A673 (cell line): Measurements from ENCODE around the gene LIMS2. TPM values are rescaled to one million over a fixed set of nuclear protein-coding genes. Genes with fewer than 3 reads are reported as not detected.

ENCODE experiments used
- BruUV-seq: library from RNA; stranded (reverse); fragments of 400-500 nt; replicated peaks from 2 replicates; lab custom pipeline; 2021; lab: Mats Ljungman, UMichigan
- CTCF ChIA-PET: fragments of 300-600 bp; sonication (Branson Sonifier 250); formaldehyde crosslinking; loops from one replicate; lab custom pipeline; 2022; ENCODE audit warnings: antibody characterized with exemption; lab: Charles Lee
- POLR2A ChIA-PET: fragments of 300-600 bp; sonication (Branson Sonifier 250); formaldehyde crosslinking; loops from one replicate; lab custom pipeline; 2022; ENCODE audit warnings: antibody characterized with exemption; ENCODE audit not compliant: low non-redundant PET; lab: Charles Lee
- DNase-seq: peaks from one replicate; pipeline ENCODE4 v3.0.0-alpha.2; 2015; ENCODE audit warnings: low spot score
- H3K27ac ChIP-seq: fragments of 200-600 bp; sonication (generic); 2 replicates; pipeline ENCODE4 v1.5.1; 2016; ENCODE audit warnings: mixed run types, low read depth, mild to moderate bottlenecking, mixed read lengths, antibody characterized with exemption, low read length; ENCODE audit not compliant: poor library complexity, severe bottlenecking
- H3K27me3 ChIP-seq: fragments of 200-600 bp; sonication (generic); replicated peaks from 2 replicates; pipeline ENCODE4 v1.6.1; 2017; ENCODE audit warnings: mixed run types, low read depth, mild to moderate bottlenecking, mixed read lengths, antibody characterized with exemption, low read length; ENCODE audit not compliant: insufficient read depth, poor library complexity
- H3K36me3 ChIP-seq: fragments of 200-600 bp; sonication (generic); 2 replicates; pipeline ENCODE4 v1.6.1; 2016; ENCODE audit warnings: mixed run types, mild to moderate bottlenecking, mixed read lengths, antibody characterized with exemption, low read length; ENCODE audit not compliant: insufficient read depth, poor library complexity, severe bottlenecking
- H3K4me1 ChIP-seq: fragments of 200-600 bp; sonication (generic); 2 replicates; pipeline ENCODE4 v1.6.1; 2017; ENCODE audit warnings: mixed run types, mild to moderate bottlenecking, mixed read lengths, antibody characterized with exemption, low read length; ENCODE audit not compliant: insufficient read depth, poor library complexity, severe bottlenecking
- H3K4me3 ChIP-seq: fragments of 200-600 bp; sonication (generic); 2 replicates; pipeline ENCODE4 v1.5.1; 2016; ENCODE audit warnings: low read depth, mixed run types, mild to moderate bottlenecking, mixed read lengths, low read length; ENCODE audit not compliant: poor library complexity, severe bottlenecking
- H3K9me3 ChIP-seq: fragments of 200-600 bp; sonication (generic); 2 replicates; pipeline ENCODE4 v1.6.1; 2016; ENCODE audit warnings: mixed run types, low read depth, mild to moderate bottlenecking, mixed read lengths, antibody characterized with exemption, low read length; ENCODE audit not compliant: poor library complexity, severe bottlenecking
- CTCF ChIP-seq: fragments of 300-800, 200-600 bp; sonication (generic); conservative IDR thresholded peaks from 2 replicates; pipeline ENCODE4 v1.5.1; 2017; ENCODE audit warnings: low read depth, mild to moderate bottlenecking, antibody characterized with exemption, low read length, moderate library complexity, mixed read lengths
- EZH2 ChIP-seq: fragments of 200-600 bp; sonication (generic); IDR thresholded peaks from 2 replicates; pipeline ENCODE4 v1.6.1; 2017; ENCODE audit warnings: borderline replicate concordance, low read depth, mild to moderate bottlenecking, mixed read lengths, antibody characterized with exemption, low read length; ENCODE audit not compliant: poor library complexity, severe bottlenecking
- intact Hi-C: fragments of 100-400 bp; cut with micrococcal nuclease; formaldehyde crosslinking; loops from one replicate; pipeline ENCODE4 v1.10.0; 2022; ENCODE audit not compliant: unreplicated experiment
- total RNA-seq: library from RNA; stranded (reverse); gene quantifications from 2 replicates; pipeline ENCODE4 v1.2.3, GENCODE V29; 2021

The LIMS2 gene
- total RNA-seq, 1 experiment from 2014 or later, result 1.2 TPM

- Histone ChIP-seq H3K36me3 (no peaks in the 10 kb centered on the region), H3K9me3 (no peaks in the 10 kb centered on the region), H3K27ac (no peak overlapping the region), H3K27me3 (no peaks in the 10 kb centered on the region), H3K4me3 (no peak overlapping the region), H3K4me1 (peaks cover 15% of the 10 kb centered on the region)
- TF ChIP-seq EZH2, result no peak
- peak; percentile 34; the same call in 1 of the 2 replicates for TF ChIP-seq CTCF
- intact Hi-C loops, result no loop called here
- BruUV-seq, result no TSS peak
- DNase-seq, result no peak
- CTCF ChIA-PET, result interaction anchor here (1.1 kb wide), 1 partner anchor 9 kb away, joined by 5 read pairs; no protein-coding TSS in a partner anchor
- POLR2A ChIA-PET, result no interaction called here
These were observed 35.0 kb downstream of the LIMS2 start for GRCh38 chr2:127640082-127641072.

GRCh38 chr2:127639111-127639474 is 36.2 kb downstream of the LIMS2 start:
- H3K36me3 ChIP-seq, result no peaks in the 10 kb centered on the region
- no peak overlapping the region for H3K27ac ChIP-seq
- peaks cover 15% of the 10 kb centered on the region for H3K4me1 ChIP-seq
- CTCF ChIA-PET, result no interaction called here
- DNase-seq, result no peak
- no peaks in the 10 kb centered on the region for H3K27me3 ChIP-seq
- no peak for TF ChIP-seq EZH2
- TF ChIP-seq CTCF, result no peak
- POLR2A ChIA-PET, result no interaction called here
- H3K4me3 ChIP-seq, result no peak overlapping the region
- intact Hi-C loops, result no loop called here
- no TSS peak for BruUV-seq
- no peaks in the 10 kb centered on the region for H3K9me3 ChIP-seq

GRCh38 chr2:127638361-127639110 is 36.8 kb downstream of the LIMS2 start:
- H3K27me3 ChIP-seq, result no peaks in the 10 kb centered on the region
- BruUV-seq, result no TSS peak
- CTCF ChIA-PET, result interaction anchor here (0.6 kb wide), 1 partner anchor 610 kb away, joined by 3 read pairs; no protein-coding TSS in a partner anchor
- POLR2A ChIA-PET, result no interaction called here
- DNase-seq, result no peak
- no peak overlapping the region for H3K4me3 ChIP-seq
- peaks cover 15% of the 10 kb centered on the region for H3K4me1 ChIP-seq
- no peaks in the 10 kb centered on the region for H3K9me3 ChIP-seq
- peak overlapping the region; percentile 77 for H3K27ac ChIP-seq
- TF ChIP-seq CTCF, result no peak
- TF ChIP-seq EZH2, result no peak
- no peaks in the 10 kb centered on the region for H3K36me3 ChIP-seq
- intact Hi-C loops, result no loop called here
